ENCODE results near the gene GEN1.

Gene GEN1

GRCh38 chr2:17762451-17762850 lies 8.5 kb downstream of the GEN1 start:
- no peak for TF ChIP-seq CTCF (IDR thresholded peaks at IDR 0.05; ENCODE audit: borderline replicate concordance, insufficient read depth, low read depth, low read length)
- no peak overlapping the region for H3K4me3 ChIP-seq (ENCODE audit: low read depth, low read length)

DNA sequence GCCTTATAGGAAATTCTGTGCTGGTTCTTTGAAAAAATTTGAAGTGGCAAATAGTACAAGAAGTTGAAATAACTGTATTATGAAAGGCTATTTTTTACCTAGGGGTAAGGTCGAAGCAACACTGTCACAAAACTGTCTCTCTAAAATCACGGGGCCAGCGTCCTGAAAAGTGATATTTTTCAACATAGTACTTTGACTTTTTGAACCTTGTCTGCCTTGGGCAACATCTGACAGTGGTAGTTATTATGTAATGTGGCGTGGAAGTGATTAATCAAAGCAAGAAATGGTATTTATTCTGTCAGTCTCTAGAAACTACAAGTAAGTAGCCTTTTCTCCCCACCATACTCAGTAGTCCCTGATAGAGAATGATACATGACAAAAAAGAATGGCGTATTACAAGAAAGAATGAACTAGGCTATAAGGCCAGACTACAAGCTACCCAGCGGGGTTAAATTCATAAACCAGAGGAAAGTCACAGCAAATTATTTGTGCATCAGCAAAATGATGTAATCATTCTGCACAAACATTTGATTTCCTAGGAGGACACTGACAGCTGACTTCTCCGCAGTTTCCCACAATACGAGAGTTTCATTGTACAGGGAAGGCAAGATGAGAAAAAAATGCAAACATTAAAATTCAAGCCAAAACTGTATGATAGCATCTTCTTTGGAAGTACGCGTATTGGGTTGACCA lies 9.8 kb downstream of the GEN1 start:
- no peak overlapping the region for H3K4me3 ChIP-seq (ENCODE audit: low read depth, low read length)
- no peak for TF ChIP-seq CTCF (IDR thresholded peaks at IDR 0.05; ENCODE audit: borderline replicate concordance, insufficient read depth, low read depth, low read length)

- H3K4me3 ChIP-seq (ENCODE audit: low read depth, low read length) = no peak overlapping the region
- no peak for TF ChIP-seq CTCF (IDR thresholded peaks at IDR 0.05; ENCODE audit: borderline replicate concordance, insufficient read depth, low read depth, low read length)
These were observed 11.5 kb downstream of the GEN1 start for GRCh38 chr2:17765398-17765797.

GRCh38 chr2:17768894-17769293 lies 15.0 kb downstream of the GEN1 start:
- no peak overlapping the region for H3K4me3 ChIP-seq (ENCODE audit: low read depth, low read length)
- TF ChIP-seq CTCF (IDR thresholded peaks at IDR 0.05; ENCODE audit: borderline replicate concordance, insufficient read depth, low read depth, low read length) = no peak

- H3K4me3 ChIP-seq (ENCODE audit: low read depth, low read length) = no peak overlapping the region
- TF ChIP-seq CTCF (IDR thresholded peaks at IDR 0.05; ENCODE audit: borderline replicate concordance, insufficient read depth, low read depth, low read length) = no peak
These were observed 18.0 kb downstream of the GEN1 start for GRCh38 chr2:17771956-17772355.

DNA sequence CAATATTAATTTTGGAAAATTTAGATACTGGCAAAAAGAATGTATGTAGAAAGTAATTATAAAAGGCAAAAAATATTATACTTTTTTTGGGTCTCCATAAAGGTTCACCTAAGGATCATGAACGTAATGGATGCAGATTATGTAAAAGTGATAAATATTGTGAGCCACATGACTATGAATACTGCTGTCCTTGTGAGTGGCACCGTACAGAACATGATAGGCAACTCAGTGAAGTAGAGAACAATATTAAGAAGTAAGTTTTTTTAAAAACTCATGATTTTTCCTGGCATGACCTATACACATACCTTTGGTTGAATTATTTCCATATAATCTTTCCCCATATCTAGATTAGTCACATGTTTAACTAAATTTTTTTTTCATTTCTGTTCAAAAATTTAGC lies 18.6 kb downstream of the GEN1 start:
- no peak for TF ChIP-seq CTCF (IDR thresholded peaks at IDR 0.05; ENCODE audit: borderline replicate concordance, insufficient read depth, low read depth, low read length)
- no peak overlapping the region for H3K4me3 ChIP-seq (ENCODE audit: low read depth, low read length)

- TF ChIP-seq CTCF (IDR thresholded peaks at IDR 0.05; ENCODE audit: borderline replicate concordance, insufficient read depth, low read depth, low read length) = no peak
- no peak overlapping the region for H3K4me3 ChIP-seq (ENCODE audit: low read depth, low read length)
These were observed 26.6 kb downstream of the GEN1 start for GRCh38 chr2:17780546-17780945.

Data from GM12875 (cell line).